Jurkat, Clone E6-1 (cell line): Measurements from ENCODE around the gene NINJ2.
A peak's percentile ranks its signal among the peaks of the same experiment; 100 is the strongest.

Experiments
- DNase-seq: peaks from one replicate; pipeline ENCODE4 v3.0.0-alpha.2; 2011; ENCODE audit warnings: low read depth, low spot score
- H3K4me3 ChIP-seq: 2 replicates; pipeline ENCODE4 v1.5.1; 2011; ENCODE audit warnings: mild to moderate bottlenecking, low read length, control low read depth, moderate library complexity

The NINJ2 gene

DNA sequence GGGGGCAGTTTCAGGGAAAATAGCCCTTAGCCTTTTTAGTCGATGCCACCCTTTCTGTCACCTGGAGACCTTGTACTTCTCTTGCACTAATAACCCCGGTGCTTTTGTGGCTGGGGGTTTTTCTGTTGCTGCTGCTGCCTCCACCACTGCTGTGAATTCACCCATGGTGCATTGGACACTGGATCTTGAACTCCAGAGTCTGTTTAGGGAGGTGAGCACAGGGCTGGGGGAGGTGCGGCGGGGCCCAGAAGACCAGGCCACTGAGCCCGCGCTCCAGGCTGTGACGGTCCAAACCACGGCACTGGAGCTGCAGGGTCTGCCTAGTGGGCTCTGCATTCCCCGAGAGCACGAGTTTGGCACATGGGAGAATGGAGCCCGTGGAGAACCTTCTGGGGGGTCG is 100.6 kb downstream of the NINJ2 start:
- H3K4me3 ChIP-seq, result no peak overlapping the region
- DNase-seq, result no peak

DNA sequence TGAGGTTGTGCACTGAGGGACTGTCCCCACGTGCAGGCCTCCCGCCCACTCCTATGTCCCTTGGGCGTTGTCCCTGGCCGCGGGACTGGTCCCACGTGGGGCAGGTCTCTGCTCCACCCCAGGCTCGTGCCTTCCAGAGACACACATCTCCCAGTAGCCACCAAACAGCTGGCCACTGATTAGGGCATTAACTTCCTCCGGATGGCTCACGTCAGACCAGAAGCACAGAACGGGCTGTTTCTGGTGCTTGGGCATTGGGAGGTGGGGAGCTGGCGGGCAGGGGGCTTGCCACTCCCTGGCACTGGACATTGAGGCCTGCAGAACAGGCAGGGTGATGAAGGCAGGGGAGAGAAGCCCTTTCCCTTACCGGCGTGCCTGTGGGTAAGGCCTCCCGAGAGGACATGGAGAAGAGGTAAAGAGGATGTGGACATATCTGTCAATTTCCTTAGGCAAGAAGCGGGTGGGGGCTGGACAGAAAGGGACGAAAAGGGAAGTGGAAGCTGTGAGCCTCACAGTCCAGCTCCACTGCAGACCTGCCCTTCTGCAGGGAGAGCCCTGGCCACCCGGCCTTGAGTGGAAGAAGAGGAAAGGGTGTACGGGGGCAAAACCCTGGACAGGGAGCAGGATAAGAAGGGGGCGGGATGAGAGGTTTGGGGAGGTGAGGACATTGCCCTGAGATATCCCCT is 101.2 kb downstream of the NINJ2 start:
- no peak overlapping the region for H3K4me3 ChIP-seq
- DNase-seq, result no peak

DNA sequence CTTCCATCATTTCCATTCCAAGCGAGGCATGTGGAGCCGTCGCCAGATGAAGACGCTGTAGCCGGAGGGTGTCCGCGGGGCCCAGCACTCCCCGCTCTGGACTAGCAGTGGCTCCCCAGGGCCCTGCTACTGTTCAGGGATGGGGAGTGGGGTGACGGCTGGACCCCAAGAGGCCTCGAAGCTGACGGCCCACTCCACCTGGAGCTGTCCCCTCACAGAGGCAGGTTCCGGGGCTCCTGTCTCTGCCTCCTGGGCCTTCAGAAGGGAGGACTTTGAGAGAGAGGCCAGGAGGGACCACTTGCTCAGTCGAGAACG is 101.9 kb downstream of the NINJ2 start:
- no peak for DNase-seq
- no peak overlapping the region for H3K4me3 ChIP-seq

DNA sequence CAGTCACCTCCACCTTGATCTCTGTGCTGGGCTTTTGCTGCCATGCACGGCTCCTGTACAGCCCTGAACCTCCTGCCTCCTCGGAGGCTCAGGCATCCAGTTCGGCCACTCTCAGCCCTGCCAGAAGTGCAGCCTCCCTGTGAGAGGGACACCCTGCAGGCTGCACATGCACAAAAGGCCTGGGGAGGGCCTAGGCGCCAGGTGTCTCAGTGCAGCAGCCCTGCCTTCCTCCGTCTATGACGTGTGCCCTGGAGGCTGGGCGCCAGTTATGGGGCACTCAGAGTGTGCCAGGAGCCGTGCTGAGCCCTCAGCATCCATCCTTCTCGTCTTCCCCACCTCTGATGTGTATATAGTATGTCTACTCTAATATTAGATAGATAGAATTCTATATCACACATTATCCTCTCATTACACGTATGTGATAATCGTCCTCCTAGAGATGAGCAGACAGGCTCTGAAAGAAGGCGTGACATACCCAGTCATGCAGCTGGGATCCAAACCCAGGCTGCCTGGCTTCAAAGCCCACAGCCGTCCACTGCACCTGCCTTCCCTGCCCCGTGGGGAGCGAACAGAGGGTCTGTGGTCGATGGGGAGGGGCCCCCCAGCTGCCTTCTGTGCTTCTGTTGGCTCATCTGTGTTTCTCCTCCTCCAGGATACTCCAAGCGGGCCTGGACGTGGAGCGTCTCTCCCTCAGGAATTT is 102.4 kb downstream of the NINJ2 start:
- DNase-seq, result peak; percentile 31
- no peak overlapping the region for H3K4me3 ChIP-seq

DNA sequence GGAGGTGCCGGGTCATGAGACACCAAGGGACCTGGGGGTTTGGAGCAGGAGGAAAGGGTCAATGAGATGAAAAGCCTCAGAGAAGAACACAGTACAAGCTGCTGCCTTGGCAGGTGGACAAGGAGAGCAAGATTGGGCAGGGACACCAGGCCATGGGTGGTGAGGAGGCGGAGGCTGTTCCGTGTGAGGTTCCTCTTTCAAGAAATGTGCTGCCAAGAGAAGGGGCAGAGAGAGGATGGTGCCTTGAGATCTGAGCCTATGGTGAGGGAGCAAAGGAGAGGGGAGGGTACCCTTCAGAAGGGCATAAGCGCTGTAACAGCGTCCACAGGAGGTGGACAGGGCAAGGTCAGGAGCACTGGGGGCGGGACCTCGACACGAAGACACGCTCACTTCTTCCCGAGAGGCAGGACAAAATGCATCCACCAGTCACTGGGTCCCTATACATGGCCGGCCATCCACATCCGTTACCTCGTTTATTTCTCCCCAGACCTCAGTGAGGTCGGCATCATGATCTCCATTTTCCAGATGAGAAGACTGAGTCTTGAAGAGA is 103.3 kb downstream of the NINJ2 start:
- H3K4me3 ChIP-seq, result no peak overlapping the region
- no peak for DNase-seq

DNA sequence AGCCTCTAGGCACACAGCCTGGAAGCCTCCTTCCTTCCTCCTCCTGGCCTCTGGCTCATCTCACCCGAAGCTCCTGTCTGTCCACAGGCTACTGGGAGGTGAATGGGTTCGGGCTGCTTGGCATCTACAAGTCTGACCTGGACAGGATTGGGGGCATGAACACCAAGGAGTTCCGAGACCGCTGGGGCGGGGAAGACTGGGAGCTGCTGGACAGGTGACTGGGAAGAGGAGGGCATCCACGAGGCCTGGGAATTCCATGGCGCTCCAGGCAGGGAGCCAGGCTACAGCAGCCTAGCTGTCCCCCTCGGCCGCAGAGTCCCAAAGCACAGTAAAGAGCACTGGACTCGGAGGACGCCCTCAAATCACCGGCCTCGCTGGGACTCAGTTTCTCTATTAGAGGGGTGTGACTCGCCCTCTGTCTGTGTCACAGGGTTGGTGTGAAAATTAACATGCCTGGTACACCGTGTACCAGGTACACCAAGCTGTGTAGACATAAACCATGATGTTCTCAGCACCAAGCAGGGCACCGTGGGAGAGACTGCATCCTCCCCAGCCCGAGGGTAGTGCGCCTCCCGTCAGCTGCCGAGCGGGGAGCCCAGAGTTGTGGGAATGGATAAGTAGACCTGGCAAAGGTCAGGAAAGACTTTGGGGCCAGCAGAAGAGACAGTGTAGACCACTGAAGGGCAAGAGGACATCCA is 103.9 kb downstream of the NINJ2 start:
- no peak overlapping the region for H3K4me3 ChIP-seq
- no peak for DNase-seq

DNA sequence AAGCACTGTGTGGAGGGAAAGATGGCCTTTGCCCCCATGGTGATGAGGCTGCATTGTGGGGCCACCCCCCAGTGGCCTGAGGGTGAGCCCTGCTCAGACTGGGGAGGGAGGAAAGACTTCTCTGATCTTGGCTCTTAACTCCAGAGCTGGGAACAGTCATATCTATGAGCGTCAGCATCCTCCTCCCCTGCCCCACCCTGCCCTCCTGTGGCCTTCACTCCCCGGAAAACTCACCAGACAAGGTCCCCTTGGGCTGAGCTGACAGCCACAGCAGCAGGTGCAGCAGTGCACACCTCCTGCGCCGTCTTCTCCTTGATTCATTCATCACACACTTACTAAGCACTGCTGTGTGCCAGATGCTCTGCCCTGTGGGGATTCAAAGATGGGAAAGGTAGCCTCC is 104.7 kb downstream of the NINJ2 start:
- DNase-seq, result no peak
- H3K4me3 ChIP-seq, result no peak overlapping the region

DNA sequence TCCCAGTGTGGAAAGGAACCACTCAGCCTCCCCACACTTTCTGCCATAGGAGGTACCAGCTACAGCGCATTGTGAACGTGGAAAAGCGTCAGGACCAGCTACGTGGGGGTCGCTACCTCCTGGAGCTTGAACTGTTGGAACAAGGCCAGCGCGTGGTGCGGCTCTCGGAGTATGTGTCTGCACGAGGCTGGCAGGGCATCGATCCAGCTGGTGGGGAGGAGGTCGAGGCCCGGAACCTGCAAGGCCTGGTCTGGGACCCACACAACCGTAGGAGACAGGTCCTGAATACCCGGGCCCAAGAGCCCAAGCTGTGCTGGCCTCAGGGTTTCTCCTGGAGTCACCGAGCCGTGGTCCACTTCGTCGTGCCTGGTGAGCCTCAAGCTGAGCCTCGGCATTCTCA is 106.7 kb downstream of the NINJ2 start:
- DNase-seq, result no peak
- H3K4me3 ChIP-seq, result no peak overlapping the region

DNA sequence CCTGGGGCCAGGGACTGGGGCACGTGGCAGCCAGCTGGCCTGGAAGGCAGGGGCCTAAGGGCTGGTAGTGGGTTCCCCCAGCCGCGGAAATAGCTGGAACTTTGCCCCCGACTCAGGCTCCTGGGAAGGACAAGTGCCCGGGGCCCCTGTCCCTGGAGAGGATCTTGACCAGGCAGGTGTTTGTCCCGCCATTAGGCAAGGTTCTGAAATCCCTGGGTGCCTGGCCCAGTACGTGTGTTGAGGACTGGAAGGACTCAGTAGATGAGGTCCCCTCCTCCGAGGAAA is 109.3 kb downstream of the NINJ2 start:
- H3K4me3 ChIP-seq, result peak overlapping the region; percentile 52
- no peak for DNase-seq

DNA sequence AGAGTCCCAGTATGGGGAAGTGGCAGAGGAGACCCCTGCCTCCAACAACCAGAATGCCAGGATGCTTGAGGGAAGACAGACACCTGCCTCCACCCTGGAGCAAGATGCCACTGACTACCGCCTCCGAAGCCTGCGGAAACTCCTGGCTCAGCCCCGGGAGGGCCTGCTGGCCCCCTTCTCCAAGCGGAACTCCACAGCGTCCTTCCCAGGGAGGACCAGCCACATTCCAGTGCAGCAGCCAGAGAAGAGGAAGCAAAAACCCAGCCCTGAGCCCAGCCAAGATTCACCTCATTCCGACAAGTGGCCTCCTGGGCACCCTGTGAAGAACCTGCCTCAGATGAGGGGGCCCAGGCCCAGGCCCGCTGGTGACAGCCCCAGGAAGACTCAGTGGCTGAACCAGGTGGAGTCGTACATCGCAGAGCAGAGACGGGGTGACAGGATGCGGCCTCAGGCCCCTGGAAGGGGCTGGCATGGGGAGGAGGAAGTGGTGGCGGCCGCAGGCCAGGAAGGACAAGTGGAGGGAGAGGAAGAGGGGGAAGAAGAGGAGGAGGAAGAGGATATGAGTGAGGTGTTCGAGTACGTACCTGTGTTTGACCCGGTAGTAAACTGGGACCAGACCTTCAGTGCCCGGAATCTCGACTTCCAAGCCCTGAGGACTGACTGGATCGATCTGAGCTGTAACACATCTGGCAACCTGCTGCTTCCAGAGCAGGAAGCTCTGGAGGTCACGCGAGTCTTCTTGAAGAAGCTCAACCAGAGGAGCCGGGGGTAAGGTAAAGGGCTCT is 109.8 kb downstream of the NINJ2 start:
- peak; percentile 78 for DNase-seq
- H3K4me3 ChIP-seq, result peak overlapping the region; percentile 52

DNA sequence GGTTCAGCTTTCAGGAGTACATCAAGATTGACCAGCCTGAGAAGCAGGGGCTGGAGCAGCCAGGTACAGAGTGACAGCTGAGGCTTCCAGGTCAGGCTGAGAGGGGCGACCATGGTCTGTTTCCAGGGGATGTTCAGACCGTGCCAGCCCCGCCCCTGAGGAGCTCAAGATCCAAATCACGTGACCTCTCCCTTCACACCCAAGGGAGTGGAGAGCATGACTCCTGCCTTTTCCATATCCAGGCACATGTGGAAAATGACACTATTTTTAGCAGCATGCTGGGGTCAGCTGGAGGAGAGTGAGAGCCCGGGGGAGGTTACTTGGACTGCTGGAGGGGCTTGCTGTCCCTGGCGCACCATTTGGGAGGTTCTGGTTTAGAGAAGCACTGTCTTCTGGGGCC is 110.8 kb downstream of the NINJ2 start:
- no peak for DNase-seq
- H3K4me3 ChIP-seq, result no peak overlapping the region

DNA sequence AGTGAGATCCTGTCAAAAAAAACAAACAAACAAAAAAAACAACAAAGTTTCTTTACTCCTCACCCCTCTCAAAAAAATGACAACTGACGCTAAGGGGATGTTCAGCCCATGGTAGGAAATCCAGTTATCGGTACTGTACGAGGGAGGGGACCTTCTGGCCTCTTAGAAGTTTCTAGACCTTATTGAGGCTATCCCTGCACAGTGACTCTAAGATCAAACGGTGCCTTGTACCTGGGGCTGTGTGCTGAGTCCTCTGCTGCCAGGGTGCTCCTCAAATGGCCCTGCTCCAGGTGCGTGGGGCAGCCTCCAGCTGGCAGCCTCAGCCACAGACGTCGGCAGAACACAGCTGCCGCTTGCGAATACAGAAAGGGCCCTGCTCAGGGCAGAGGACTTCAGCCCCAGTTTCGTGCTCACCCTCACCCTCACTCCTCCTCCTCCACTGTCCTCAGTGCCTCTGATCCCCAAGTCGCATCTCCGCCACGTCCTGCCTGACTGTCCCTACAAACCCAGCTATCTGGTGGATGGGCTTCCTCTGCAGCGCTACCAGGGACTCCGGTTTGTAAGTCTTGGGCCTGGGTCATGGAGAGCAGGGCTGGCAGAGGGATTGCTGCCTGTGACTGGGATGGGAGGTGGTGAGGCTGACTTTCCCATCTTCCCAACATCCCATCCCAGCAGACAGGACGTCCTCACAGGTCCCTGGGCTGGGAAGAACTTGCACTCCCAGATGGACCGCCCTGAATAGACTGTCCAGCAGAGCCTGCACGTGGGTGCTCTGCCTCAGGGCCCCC is 112.6 kb downstream of the NINJ2 start:
- no peak for DNase-seq
- H3K4me3 ChIP-seq, result no peak overlapping the region

DNA sequence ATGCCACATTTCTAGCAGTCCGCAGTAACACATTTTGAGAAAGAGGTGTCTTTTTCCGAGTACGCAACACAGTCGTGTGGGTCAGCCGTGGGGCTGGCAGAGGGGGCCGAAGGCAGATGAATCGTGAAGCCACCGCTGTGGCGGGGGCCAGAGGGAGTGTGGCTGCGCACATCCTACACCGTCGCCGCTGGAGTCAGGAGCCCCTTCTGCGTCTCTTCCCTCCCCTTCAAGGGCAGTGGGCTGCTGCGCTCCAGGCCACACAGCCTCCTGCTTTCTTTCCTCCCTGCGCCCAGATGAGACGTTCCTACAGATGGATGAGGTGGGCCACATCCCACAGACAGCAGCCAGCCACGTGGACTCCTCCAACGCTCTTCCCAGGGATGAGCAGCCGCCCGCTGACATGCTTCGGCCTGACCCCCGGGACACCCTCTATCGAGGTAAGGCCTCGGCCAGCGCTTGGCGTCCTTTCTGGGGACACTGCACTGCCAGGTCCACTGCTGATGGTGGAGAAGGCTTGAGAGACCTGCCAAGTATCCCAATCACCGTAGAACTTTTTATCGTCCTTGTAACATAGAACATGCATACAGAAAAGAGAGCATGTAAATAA is 113.7 kb downstream of the NINJ2 start:
- DNase-seq, result no peak
- H3K4me3 ChIP-seq, result no peak overlapping the region

DNA sequence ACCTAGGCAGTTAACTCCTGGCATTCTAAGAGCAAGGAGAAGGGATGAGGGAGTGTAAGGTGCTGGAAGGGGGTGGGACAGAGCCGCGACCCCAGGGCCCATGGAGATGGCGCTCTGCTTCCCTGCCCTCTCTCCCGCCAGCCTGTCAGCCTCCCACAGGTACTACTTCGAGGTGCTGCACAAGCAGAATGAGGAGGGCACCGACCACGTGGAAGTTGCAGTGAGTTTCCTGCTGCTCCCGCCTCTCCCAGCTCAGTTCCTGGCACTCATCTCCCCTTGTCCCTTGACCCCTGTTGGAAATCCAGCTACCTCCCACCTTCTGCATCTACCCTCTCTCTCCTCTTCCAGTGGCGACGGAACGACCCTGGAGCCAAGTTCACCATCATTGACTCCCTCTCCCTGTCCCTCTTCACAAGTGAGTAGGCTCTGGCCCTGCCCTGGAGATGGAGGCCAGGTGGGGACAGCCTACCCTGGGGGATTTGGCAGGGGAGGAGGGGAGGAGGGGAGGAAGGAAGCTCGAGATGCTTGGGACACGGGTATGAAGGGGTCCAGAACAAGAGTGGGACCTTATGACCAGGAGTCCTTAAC is 115.3 kb downstream of the NINJ2 start:
- H3K4me3 ChIP-seq, result no peak overlapping the region
- no peak for DNase-seq

DNA sequence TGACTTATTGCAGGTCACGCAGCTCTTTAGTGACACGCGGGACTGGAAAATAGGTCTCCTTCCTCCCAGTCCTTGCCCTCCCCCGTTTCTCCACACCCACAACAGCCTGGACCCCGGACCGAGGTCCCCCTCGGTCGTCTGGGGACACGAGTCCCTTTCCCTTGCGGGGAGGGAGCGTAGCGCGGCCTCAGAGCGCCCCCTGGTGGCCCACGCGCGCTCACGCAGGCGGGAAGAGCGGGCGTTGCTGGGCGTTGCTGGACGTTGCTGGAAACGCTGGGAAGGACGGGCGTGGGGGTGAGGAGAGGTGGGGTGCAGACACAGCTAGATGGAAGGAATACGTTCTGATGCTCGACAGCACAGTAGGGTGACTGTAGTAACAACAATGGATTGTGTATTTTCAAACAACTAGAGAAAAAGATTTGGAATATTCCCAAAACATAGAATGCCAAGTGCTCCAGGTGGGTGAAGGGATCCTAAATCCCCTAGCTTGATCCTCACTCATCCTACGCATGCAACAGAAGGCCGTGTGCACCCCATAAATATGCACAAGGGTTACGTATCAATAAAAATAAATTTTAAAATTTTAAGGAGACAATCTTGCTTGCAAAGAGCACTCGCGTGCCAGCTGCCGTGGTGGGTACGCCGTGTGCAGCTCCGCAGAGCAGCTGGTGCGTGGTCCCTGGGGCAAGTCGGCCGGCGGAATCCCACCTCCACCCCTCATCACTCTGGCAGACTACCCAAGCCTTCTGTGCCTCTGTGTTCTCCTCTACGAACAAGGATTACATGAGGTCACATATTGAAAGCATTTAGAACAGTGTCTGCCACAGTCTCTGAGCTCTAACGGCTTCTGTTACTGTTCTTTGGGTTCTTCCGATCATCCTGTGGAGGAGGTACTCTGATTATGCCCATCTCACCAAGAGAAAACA is 116.1 kb downstream of the NINJ2 start:
- DNase-seq, result no peak
- H3K4me3 ChIP-seq, result no peak overlapping the region

DNA sequence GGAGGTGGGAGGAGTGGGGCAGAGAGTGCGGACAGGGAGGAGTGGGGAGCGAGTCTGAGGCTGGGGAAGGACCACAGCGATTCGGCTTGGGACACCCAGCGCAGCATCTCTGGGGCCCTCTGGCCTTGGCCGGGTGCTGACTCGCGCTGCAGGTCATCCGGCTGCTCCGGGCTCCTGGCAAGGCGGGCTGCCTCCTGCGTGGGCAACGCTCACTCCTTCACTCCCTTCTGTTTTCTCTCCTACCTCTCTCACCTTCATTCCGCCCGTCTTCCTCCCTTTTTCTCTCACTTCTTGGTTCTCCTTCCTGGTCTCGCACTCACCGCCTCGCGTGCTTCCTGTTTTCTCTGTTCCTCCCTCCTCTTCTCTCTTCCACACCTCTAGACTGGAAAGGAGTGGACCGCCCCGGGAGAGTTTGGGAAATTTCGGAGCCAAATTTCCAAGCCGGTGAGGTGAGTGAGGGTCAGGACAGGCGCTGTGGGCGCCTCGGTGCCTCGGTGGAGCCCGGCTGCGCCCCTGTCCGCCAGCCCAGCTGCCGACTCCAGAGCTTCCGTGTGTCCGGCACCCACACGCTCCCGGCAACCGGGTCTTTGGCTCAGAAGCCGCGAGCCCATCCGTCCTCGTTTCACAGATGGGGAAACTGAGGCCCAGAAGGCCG is 116.9 kb downstream of the NINJ2 start:
- no peak for DNase-seq

DNA sequence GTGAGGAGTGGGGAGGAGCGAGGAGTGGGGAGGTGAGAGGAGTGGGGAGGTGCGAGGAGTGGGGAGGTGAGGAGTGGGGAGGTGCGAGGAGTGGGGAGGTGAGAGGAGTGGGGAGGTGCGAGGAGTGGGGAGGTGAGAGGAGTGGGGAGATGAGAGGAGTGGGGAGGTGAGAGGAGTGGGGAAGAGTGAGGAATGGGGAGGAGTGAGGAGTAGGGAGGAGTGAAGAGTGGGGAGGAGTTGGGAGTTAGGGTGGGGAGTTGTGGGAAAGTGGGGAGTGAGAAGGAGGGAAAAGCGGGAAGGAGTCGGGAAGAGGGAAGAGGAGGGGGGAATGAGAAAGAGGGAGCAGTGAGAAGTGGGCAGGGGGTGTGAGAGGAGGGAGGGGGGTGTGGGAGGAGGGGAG is 117.4 kb downstream of the NINJ2 start:
- H3K4me3 ChIP-seq, result no peak overlapping the region
- no peak for DNase-seq

More for the DNA sequence above, 116.9 kb downstream of the NINJ2 start:
- no peak overlapping the region for H3K4me3 ChIP-seq
